Skeletal muscle satellite cell (primary cell): Measurements from ENCODE around the gene CYP2E1.
"Not testable (repeated sequence)": the region's sequence is repeated elsewhere in the genome, so short reads cannot be mapped to it uniquely, and the experiment has no call there.

Experiments used
- H3K27me3 ChIP-seq: 2 replicates; pipeline ENCODE4 v1.7.0; 2013; ENCODE audit warnings: low read length; ENCODE audit not compliant: control insufficient read depth, insufficient read depth
- H3K36me3 ChIP-seq: 2 replicates; pipeline ENCODE4 v1.7.0; 2013; ENCODE audit warnings: mild to moderate bottlenecking, control low read depth, low read length; ENCODE audit not compliant: insufficient read depth
- H3K4me1 ChIP-seq: 2 replicates; pipeline ENCODE4 v1.7.0; 2013; ENCODE audit warnings: low read length; ENCODE audit not compliant: control insufficient read depth, insufficient read depth
- H3K4me2 ChIP-seq: 2 replicates; pipeline ENCODE4 v1.7.0; 2013; ENCODE audit warnings: mild to moderate bottlenecking, low read length
- H3K4me3 ChIP-seq: 2 replicates; pipeline ENCODE4 v1.7.0; 2013; ENCODE audit warnings: low read length
- H3K9ac ChIP-seq: 2 replicates; pipeline ENCODE4 v1.7.0; 2013; ENCODE audit warnings: mild to moderate bottlenecking, low read depth, low read length, moderate library complexity
- H3K9me3 ChIP-seq: replicated peaks from 2 replicates; pipeline ENCODE4 v1.7.0; 2013; ENCODE audit warnings: mild to moderate bottlenecking, control low read depth, low read length

Gene CYP2E1

GRCh38 chr10:133509700-133510099, 17.5 kb upstream of the CYP2E1 start:
- H3K4me3 ChIP-seq, result no peak overlapping the region
- no peaks in the 10 kb centered on the region for H3K4me1 ChIP-seq
- H3K4me2 ChIP-seq, result no peak overlapping the region
- no peaks in the 10 kb centered on the region for H3K9me3 ChIP-seq
- no peak overlapping the region for H3K9ac ChIP-seq
- H3K36me3 ChIP-seq, result no peaks in the 10 kb centered on the region
- peaks cover 4% of the 10 kb centered on the region for H3K27me3 ChIP-seq

- Histone ChIP-seq H3K4me2 (no peak overlapping the region), H3K4me3 (no peak overlapping the region), H3K27me3 (peaks cover 4% of the 10 kb centered on the region), H3K9me3 (no peaks in the 10 kb centered on the region), H3K4me1 (no peaks in the 10 kb centered on the region), H3K36me3 (no peaks in the 10 kb centered on the region), H3K9ac (no peak overlapping the region)
These were observed 15.8 kb upstream of the CYP2E1 start for GRCh38 chr10:133511408-133511807.

GRCh38 chr10:133511907-133512528, 15.1 kb upstream of the CYP2E1 start:
- H3K9ac ChIP-seq, result no peak overlapping the region
- H3K4me2 ChIP-seq, result no peak overlapping the region
- no peaks in the 10 kb centered on the region for H3K4me1 ChIP-seq
- peaks cover 4% of the 10 kb centered on the region for H3K27me3 ChIP-seq
- no peaks in the 10 kb centered on the region for H3K36me3 ChIP-seq
- H3K4me3 ChIP-seq, result no peak overlapping the region
- H3K9me3 ChIP-seq, result no peaks in the 10 kb centered on the region

- peaks cover 4% of the 10 kb centered on the region for H3K27me3 ChIP-seq
- no peak overlapping the region for H3K4me2 ChIP-seq
- no peak overlapping the region for H3K9ac ChIP-seq
- H3K36me3 ChIP-seq, result no peaks in the 10 kb centered on the region
- H3K9me3 ChIP-seq, result no peaks in the 10 kb centered on the region
- H3K4me3 ChIP-seq, result no peak overlapping the region
- H3K4me1 ChIP-seq, result peaks cover 8% of the 10 kb centered on the region
These were observed 11.7 kb upstream of the CYP2E1 start for GRCh38 chr10:133515471-133515870.

- H3K27me3 ChIP-seq, result peaks cover 4% of the 10 kb centered on the region
- H3K36me3 ChIP-seq, result no peaks in the 10 kb centered on the region
- no peak overlapping the region for H3K9ac ChIP-seq
- H3K4me2 ChIP-seq, result no peak overlapping the region
- H3K4me3 ChIP-seq, result no peak overlapping the region
- peaks cover 11% of the 10 kb centered on the region for H3K4me1 ChIP-seq
- H3K9me3 ChIP-seq, result no peaks in the 10 kb centered on the region
These were observed 11.1 kb upstream of the CYP2E1 start for GRCh38 chr10:133516057-133516456.

GRCh38 chr10:133518517-133518916, 8.6 kb upstream of the CYP2E1 start:
- H3K36me3 ChIP-seq, H3K9ac ChIP-seq, H3K9me3 ChIP-seq, H3K27me3 ChIP-seq, H3K4me2 ChIP-seq, H3K4me3 ChIP-seq: not testable (repeated sequence)
- peaks cover 11% of the 10 kb centered on the region for H3K4me1 ChIP-seq

- peak overlapping the region; percentile 75 for H3K4me3 ChIP-seq
- peak overlapping the region; percentile 94 for H3K4me2 ChIP-seq
- H3K9me3 ChIP-seq, result no peaks in the 10 kb centered on the region
- H3K4me1 ChIP-seq, result peaks cover 11% of the 10 kb centered on the region
- H3K9ac ChIP-seq, result peak overlapping the region; percentile 71
- H3K36me3 ChIP-seq, result no peaks in the 10 kb centered on the region
- H3K27me3 ChIP-seq, result no peaks in the 10 kb centered on the region
These were observed 6.9 kb upstream of the CYP2E1 start for GRCh38 chr10:133520193-133520738.

GRCh38 chr10:133523631-133524203, 3.4 kb upstream of the CYP2E1 start:
- Histone ChIP-seq H3K27me3 (peaks cover 30% of the 10 kb centered on the region), H3K36me3 (no peaks in the 10 kb centered on the region), H3K4me1 (peaks cover 11% of the 10 kb centered on the region), H3K4me2 (no peak overlapping the region), H3K4me3 (no peak overlapping the region), H3K9me3 (no peaks in the 10 kb centered on the region), H3K9ac (no peak overlapping the region)

- no peak overlapping the region for H3K4me2 ChIP-seq
- no peaks in the 10 kb centered on the region for H3K36me3 ChIP-seq
- peaks cover 3% of the 10 kb centered on the region for H3K4me1 ChIP-seq
- H3K4me3 ChIP-seq, result no peak overlapping the region
- H3K9ac ChIP-seq, result no peak overlapping the region
- H3K9me3 ChIP-seq, result no peaks in the 10 kb centered on the region
- H3K27me3 ChIP-seq, result peaks cover 46% of the 10 kb centered on the region
These were observed 1.7 kb upstream of the CYP2E1 start for GRCh38 chr10:133525444-133525843.

- Histone ChIP-seq H3K4me2 (peak overlapping the region; percentile 41), H3K4me1 (no peaks in the 10 kb centered on the region), H3K9me3 (no peaks in the 10 kb centered on the region), H3K9ac (no peak overlapping the region), H3K27me3 (peaks cover 59% of the 10 kb centered on the region), H3K4me3 (peak overlapping the region; percentile 11), H3K36me3 (no peaks in the 10 kb centered on the region)
These were observed 658 bp downstream of the CYP2E1 start for GRCh38 chr10:133527771-133528271.

- Histone ChIP-seq H3K4me3 (peak overlapping the region; percentile 11), H3K36me3 (no peaks in the 10 kb centered on the region)
These were observed 1.2 kb downstream of the CYP2E1 start for GRCh38 chr10:133528296-133528844.

More at GRCh38 chr10:133528296-133528844, 1.2 kb downstream of the CYP2E1 start:
- H3K4me2 ChIP-seq, result peak overlapping the region; percentile 41
- no peak overlapping the region for H3K9ac ChIP-seq
- H3K4me1 ChIP-seq, result no peaks in the 10 kb centered on the region
- peaks cover 59% of the 10 kb centered on the region for H3K27me3 ChIP-seq
- H3K9me3 ChIP-seq, result no peaks in the 10 kb centered on the region
